ENCODE measurements around the gene ITM2C.
A peak's percentile ranks its signal among the peaks of the same experiment; 100 is the strongest.

The ITM2C gene

DNA sequence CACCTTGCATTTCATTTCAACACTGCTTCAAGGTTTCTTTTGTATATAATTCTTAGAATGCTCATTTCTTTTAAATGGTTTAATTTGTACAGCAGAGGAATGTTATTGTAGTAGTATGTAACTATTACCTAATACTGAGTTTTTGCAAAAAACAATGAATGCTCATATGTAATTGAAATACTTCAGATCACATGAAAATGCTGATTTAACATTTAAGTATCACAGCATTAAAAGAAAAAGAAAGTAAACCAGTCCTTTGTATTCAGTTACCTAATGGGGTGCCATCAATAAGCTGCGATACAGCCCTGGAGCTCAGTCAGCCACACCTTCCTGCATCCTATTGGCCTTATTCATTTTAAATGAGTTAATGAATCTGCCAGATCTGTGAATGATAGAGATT, 45.3 kb upstream of the ITM2C start (continued):
- TF ChIP-seq ZNF571 (tag by site-specific recombination; IDR thresholded peaks at IDR 0.05) = no peak
- TF ChIP-seq, protein P1, sequence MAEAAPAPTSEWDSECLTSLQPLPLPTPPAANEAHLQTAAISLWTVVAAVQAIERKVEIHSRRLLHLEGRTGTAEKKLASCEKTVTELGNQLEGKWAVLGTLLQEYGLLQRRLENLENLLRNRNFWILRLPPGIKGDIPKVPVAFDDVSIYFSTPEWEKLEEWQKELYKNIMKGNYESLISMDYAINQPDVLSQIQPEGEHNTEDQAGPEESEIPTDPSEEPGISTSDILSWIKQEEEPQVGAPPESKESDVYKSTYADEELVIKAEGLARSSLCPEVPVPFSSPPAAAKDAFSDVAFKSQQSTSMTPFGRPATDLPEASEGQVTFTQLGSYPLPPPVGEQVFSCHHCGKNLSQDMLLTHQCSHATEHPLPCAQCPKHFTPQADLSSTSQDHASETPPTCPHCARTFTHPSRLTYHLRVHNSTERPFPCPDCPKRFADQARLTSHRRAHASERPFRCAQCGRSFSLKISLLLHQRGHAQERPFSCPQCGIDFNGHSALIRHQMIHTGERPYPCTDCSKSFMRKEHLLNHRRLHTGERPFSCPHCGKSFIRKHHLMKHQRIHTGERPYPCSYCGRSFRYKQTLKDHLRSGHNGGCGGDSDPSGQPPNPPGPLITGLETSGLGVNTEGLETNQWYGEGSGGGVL (tag by site-specific recombination; IDR thresholded peaks at IDR 0.05) = no peak
- TF ChIP-seq, protein P2, sequence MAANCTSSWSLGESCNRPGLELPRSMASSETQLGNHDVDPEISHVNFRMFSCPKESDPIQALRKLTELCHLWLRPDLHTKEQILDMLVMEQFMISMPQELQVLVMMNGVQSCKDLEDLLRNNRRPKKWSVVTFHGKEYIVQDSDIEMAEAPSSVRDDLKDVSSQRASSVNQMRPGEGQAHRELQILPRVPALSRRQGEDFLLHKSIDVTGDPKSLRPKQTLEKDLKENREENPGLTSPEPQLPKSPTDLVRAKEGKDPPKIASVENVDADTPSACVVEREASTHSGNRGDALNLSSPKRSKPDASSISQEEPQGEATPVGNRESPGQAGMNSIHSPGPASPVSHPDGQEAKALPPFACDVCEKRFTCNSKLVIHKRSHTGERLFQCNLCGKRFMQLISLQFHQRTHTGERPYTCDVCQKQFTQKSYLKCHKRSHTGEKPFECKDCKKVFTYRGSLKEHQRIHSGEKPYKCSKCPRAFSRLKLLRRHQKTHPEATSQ (tag by site-specific recombination; IDR thresholded peaks at IDR 0.05) = no peak
- TF ChIP-seq ZNF561 (tag by site-specific recombination; IDR thresholded peaks at IDR 0.05; ENCODE audit: borderline replicate concordance) = no peak

DNA sequence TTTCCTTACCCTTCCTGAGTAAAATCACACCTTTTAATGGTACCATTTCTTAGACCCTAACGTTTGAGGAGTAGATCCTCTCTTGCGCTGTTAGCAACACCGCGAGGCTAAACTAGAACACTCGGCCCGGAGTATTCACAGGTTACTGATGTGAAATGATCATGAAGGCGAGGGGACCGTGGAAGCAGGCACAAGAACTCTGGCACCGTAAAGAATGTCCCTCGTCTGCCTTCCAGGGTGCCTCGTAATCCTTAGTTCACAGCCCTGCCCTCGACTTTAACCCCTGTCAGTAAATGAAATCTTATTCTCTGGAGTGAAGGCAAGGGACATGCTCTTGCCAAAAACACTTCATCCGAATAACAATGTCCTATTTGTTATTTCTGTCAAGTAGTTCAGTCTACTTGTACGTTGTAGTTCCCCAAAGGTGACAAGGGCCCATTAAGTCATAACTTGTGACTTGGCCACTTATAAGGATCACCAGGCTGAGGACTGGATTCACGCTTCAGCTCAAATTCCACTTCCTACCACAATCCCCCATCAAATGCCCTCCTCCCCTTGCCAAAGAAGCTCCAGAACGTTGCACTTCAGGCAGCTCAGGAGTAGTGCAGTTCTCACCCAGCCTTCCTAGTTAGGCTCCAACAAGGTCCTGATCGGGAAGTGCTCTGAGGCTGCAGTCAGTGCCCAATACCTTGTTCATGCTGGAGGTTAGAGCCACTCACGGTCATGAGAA, 43.3 kb upstream of the ITM2C start:
- TF ChIP-seq BCL11A (tag by site-specific recombination; IDR thresholded peaks at IDR 0.05; ENCODE audit: low read depth) = no peak
- peak; percentile 42; the same call in 1 of the 2 replicates for TF ChIP-seq ZNF600 (tag by site-specific recombination; IDR thresholded peaks at IDR 0.05)
- no peak for TF ChIP-seq KLF7 (tag by site-specific recombination; IDR thresholded peaks at IDR 0.05; ENCODE audit: borderline replicate concordance)
- TF ChIP-seq SP7 (tag by site-specific recombination; IDR thresholded peaks at IDR 0.05) = no peak
- no peak for TF ChIP-seq BCL11B (tag by site-specific recombination; IDR thresholded peaks at IDR 0.05; ENCODE audit: low read depth)
- TF ChIP-seq, protein P3, sequence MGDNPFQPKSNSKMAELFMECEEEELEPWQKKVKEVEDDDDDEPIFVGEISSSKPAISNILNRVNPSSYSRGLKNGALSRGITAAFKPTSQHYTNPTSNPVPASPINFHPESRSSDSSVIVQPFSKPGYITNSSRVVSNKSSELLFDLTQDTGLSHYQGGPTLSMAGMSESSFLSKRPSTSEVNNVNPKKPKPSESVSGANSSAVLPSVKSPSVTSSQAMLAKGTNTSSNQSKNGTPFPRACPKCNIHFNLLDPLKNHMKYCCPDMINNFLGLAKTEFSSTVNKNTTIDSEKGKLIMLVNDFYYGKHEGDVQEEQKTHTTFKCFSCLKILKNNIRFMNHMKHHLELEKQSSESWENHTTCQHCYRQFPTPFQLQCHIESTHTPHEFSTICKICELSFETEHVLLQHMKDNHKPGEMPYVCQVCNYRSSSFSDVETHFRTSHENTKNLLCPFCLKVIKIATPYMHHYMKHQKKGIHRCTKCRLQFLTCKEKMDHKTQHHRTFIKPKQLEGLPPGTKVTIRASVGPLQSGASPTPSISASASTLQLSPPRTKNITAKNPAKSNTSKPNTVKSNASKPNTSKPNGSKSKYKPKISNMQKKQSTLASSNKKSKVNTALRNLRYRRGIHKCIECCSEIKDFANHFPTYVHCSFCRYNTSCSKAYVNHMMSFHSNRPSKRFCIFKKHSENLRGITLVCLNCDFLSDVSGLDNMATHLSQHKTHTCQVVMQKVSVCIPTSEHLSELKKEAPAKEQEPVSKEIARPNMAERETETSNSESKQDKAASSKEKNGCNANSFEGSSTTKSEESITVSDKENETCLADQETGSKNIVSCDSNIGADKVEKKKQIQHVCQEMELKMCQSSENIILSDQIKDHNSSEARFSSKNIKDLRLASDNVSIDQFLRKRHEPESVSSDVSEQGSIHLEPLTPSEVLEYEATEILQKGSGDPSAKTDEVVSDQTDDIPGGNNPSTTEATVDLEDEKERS (tag by site-specific recombination; IDR thresholded peaks at IDR 0.05) = no peak
- TF ChIP-seq ZNF140 (tag by site-specific recombination; IDR thresholded peaks at IDR 0.05) = no peak
- ChIA-PET POLR2A (no interaction called here), CTCF (interaction anchor here (0.9 to 2.2 kb wide), 3 partner anchors 10 to 92 kb away, joined by 3 to 8 read pairs (median 3); no protein-coding TSS in a partner anchor)
- Histone ChIP-seq H3K4me3 (ENCODE audit: low read depth, low read length) (no peak overlapping the region), H3K27ac (ENCODE audit: extremely low read depth, low read depth, low read length) (no peak overlapping the region), H3K4me1 (ENCODE audit: control insufficient read depth, insufficient read depth, low read length) (no peaks in the 10 kb centered on the region), H3K36me3 (ENCODE audit: control insufficient read depth in 2 of 2, insufficient read depth in 1 of 2, low read length in 2 of 2) (peaks cover 0 to 40% of the 10 kb centered on the region in 2 experiments; a peak in 2 of 3 replicates), H3K9me3 (ENCODE audit: control insufficient read depth, insufficient read depth, low read depth, low read length) (no peaks in the 10 kb centered on the region)

DNA sequence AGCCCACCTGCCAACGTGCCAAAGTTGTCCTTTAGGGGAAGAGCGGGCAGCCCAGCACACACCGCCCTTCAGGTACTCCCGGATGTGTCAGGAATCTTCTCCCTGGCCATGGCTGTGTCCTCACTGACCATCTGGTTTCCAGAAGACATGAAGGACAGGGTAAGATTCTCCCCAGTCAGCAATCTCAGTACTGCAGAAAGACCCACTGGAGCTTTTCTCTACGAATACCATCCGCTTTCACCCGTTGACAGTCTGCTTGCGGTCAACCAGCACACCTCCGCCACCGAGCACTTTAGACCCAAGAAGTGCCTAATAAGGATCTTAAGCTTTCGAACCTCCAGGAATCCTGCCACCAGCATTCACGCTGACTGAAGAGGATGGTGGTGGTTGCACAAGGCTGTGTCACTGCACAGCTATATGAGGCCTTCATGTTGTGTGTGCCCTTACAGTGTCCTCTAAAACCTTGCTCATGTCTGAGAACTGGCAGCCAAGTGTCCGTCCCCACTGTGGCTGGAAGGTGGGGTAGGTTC, 42.7 kb upstream of the ITM2C start:
- POLR2A ChIA-PET = no interaction called here
- CTCF ChIA-PET = interaction anchor here (0.9 to 3.4 kb wide), 4 partner anchors 11 to 166 kb away, joined by 3 to 57 read pairs (median 6); no protein-coding TSS in a partner anchor
- no peaks in the 10 kb centered on the region for H3K4me1 ChIP-seq (ENCODE audit: control insufficient read depth, insufficient read depth, low read length)

More for the DNA sequence above, 42.7 kb upstream of the ITM2C start:
- Histone ChIP-seq H3K4me3 (ENCODE audit: low read depth, low read length) (no peak overlapping the region), H3K9me3 (ENCODE audit: control insufficient read depth, insufficient read depth, low read depth, low read length) (no peaks in the 10 kb centered on the region), H3K27ac (ENCODE audit: extremely low read depth, low read depth, low read length) (no peak overlapping the region), H3K36me3 (ENCODE audit: control insufficient read depth in 2 of 2, insufficient read depth in 1 of 2, low read length in 2 of 2) (peaks cover 0 to 34% of the 10 kb centered on the region in 2 experiments; a peak in 2 of 3 replicates)
- TF ChIP-seq ZNF2 (tag by site-specific recombination; IDR thresholded peaks at IDR 0.05) (no peak), EGR2 (tag by site-specific recombination; IDR thresholded peaks at IDR 0.05; ENCODE audit: low read depth) (no peak), ZNF549 (tag by site-specific recombination; IDR thresholded peaks at IDR 0.05) (no peak), ZNF274 (IDR thresholded peaks at IDR 0.05; ENCODE audit: low read length) (no peak), ZNF274 (tag by site-specific recombination; IDR thresholded peaks at IDR 0.05; ENCODE audit: borderline replicate concordance) (no peak), ZNF423 (tag by site-specific recombination; IDR thresholded peaks at IDR 0.05) (no peak), ZNF701 (tag by site-specific recombination; IDR thresholded peaks at IDR 0.05) (no peak), ZEB2 (tag by site-specific recombination; IDR thresholded peaks at IDR 0.05) (no peak), TCF7L2 (IDR thresholded peaks at IDR 0.05; ENCODE audit: borderline replicate concordance, low read depth, low read length) (no peak), ZNF830 (tag by site-specific recombination; IDR thresholded peaks at IDR 0.05; ENCODE audit: low read depth) (no peak), KLF8 (tag by site-specific recombination; IDR thresholded peaks at IDR 0.05) (no peak)
- TF ChIP-seq, protein P4, sequence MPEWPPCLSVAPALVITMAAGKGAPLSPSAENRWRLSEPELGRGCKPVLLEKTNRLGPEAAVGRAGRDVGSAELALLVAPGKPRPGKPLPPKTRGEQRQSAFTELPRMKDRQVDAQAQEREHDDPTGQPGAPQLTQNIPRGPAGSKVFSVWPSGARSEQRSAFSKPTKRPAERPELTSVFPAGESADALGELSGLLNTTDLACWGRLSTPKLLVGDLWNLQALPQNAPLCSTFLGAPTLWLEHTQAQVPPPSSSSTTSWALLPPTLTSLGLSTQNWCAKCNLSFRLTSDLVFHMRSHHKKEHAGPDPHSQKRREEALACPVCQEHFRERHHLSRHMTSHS (tag by site-specific recombination; IDR thresholded peaks at IDR 0.05) = no peak

Data from HEK293 (cell line).